Upper lobe of left lung (tissue), 4 donors: Measurements from ENCODE around the gene ARID1B.

Source experiments
- CTCF ChIP-seq, 6 experiments: fragments of 450-650 bp in 4 of 6; fragments of 200-600 bp in 2 of 6; sonication (generic) in 2 of 6; IDR thresholded peaks; one replicate each; pipeline ENCODE4 v1.5.1; 2016 to 2019; ENCODE audit warnings: antibody characterized with exemption in 6 of 6
- EP300 ChIP-seq, 4 donors: sonication (generic); formaldehyde crosslinking; IDR thresholded peaks; one replicate each; pipeline ENCODE4 v1.5.1; 2017; ENCODE audit warnings: antibody characterized with exemption in 4 of 4, control low read depth in 2 of 4
- POLR2A ChIP-seq, 4 donors: fragments of 450-650 bp; IDR thresholded peaks; one replicate each; pipeline ENCODE4 v1.5.1; 2016 to 2017; ENCODE audit warnings: antibody characterized with exemption in 4 of 4, mild to moderate bottlenecking in 2 of 4
- POLR2AphosphoS5 ChIP-seq, 2 donors: sonication (generic); formaldehyde crosslinking; IDR thresholded peaks; one replicate each; pipeline ENCODE4 v1.5.1; 2017; ENCODE audit warnings: antibody characterized with exemption in 2 of 2

- TF ChIP-seq CTCF (IDR thresholded peaks at IDR 0.05) (no peak), POLR2A (IDR thresholded peaks at IDR 0.05) (no peak), POLR2AphosphoS5 (IDR thresholded peaks at IDR 0.05) (no peak), EP300 (IDR thresholded peaks at IDR 0.05) (no peak)
Measured at GRCh38 chr6:156741287-156742073, 35.7 kb upstream of the ARID1B start.
